Measurements from ENCODE around the gene PEAR1.

Gene PEAR1

DNA sequence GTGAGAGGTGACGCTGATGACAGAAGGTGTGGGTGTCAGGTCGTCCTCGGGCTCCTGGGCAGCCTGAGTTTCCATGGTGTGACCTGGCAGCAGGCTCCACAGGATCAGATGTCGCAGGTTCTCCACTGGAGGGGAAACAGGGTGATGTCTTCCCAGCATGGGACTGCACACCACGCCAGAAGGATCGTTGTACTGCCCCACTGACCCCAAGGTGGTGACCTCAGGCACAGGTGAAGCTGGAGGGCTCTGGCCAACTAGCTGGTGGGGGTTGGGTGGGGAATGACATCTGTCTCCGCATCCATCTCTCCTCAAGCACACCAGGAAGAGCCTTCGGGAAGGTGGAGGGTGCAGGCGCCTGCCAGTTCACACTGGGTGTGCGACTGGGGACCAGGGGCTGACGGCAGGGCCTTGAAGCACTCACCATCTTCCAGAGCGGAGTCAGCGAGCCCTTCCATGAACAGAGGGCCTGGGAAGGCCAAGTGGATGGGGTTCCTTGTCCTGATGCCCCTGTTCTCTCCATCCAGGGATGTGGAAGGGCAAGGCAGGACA, 46.3 kb downstream of the PEAR1 start:
- no peak for DNase-seq (ENCODE audit: low read depth)

DNA sequence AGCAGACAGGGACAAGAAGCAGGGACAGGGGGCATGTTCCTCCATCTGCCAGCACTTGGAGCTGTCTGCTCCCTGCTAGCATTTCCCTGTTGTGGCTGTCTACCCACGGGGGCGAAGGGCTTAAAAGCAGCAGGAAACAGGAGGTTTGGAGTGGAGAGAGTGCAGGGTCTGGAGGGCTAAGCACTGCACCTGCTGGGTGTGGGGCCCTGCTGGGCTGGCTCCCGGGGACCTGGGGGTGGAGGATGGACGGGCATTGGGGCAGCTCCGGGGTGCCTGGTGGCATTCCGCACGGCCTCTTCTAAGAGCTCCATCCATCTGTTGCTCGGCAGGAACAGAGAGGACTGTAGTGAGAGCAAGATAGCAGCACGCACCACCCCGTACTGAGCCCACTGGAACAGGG, 48.2 kb downstream of the PEAR1 start:
- no peak for DNase-seq (ENCODE audit: low read depth)

DNA sequence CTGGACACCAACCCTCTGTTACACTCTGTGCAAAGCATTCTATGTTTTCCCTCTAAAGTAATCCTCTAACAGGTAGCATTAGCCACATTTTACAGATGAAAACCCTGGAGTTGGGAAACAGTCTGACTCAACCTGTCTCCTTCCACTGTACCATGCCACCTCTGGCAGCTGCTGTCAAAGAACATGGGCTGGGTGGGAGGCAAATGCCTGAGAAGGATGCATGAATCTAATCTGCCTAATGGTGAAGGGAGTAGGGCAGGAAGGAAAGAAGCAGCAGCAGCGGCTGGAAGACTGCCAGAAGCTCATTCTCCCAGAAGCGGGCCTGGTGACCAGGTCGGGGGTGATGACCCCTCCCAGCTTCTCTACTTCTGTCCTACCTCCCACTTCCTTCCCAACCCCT, 48.7 kb downstream of the PEAR1 start:
- DNase-seq (ENCODE audit: low read depth) = no peak

DNA sequence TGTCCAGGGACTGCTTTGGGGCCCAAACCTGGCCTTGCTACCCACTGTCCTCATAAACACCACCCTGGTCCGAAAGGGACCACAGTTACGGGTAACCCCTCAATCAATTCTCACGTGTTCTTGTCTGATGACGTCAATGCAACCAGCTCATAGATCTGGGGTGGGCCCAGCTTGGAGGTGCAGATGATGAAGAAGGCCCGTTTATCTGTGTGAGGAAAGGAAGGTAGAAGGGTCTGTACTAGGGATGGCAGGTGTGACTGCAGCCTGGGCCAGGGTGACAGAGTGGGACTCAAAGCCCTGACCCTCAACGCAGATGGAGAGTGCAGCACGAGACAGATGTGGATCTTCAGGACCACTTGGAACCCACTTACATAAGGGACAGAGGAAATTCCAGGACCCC, 49.1 kb downstream of the PEAR1 start:
- DNase-seq (ENCODE audit: low read depth) = no peak

DNA sequence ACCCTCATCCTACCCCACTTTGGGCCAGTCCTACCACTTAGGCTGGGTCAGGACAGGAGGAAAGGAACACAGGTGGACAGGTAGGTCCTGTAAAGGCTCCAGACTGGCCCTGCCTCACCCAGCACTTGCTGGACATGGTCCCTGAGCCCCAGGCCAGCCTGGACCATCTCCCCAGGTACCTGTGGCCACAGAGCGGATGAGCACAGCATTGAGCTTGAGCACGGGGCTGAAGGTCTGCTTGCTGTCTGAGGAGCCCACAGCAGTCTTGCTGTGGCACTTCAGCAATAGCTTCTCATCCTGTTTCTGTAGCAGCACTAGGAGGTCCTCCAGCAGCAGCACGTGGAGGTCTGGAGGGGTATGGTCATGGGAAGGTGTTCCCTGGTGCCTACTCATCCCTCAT, 50.2 kb downstream of the PEAR1 start:
- DNase-seq (ENCODE audit: low read depth) = no peak

DNA sequence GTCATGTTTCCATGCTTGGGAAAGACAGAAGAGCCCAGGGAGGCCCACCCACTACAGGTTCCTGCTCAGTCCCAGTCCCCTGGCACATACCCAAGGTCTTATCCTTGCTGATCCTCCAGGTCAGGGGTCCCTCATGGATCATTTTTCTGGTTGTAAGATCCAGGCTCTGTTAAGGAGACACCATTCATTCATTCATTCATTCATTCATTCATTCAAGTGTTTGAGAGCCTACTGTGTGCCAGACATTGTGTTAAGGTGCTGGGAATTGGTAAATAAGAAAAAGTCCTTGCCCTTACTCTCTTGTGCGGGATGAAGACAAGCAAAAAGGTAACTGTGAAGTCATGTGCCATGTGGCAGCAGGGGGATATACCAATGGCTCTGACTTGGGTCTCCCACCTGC, 50.8 kb downstream of the PEAR1 start:
- no peak for DNase-seq (ENCODE audit: low read depth)

DNA sequence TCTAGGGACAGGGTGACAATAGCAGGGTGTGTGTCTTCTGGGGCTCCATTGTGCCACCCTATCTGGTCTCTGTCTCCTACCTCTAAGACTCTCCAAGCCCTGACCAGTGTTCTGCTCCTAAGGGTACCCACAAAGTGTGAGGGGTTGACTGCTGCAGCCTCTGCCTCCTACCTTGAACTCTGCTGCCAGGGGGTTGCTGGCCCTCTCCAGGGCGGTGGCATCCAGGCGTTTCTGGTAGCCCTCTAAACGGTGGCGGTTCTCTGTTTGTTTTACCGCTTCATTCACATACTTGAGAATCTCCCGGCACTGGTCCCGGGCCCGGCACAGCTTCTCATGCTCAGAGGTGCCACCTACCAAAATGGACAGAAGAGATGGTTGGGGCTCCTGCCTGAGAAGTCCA, 51.3 kb downstream of the PEAR1 start:
- DNase-seq (ENCODE audit: low read depth) = no peak

DNA sequence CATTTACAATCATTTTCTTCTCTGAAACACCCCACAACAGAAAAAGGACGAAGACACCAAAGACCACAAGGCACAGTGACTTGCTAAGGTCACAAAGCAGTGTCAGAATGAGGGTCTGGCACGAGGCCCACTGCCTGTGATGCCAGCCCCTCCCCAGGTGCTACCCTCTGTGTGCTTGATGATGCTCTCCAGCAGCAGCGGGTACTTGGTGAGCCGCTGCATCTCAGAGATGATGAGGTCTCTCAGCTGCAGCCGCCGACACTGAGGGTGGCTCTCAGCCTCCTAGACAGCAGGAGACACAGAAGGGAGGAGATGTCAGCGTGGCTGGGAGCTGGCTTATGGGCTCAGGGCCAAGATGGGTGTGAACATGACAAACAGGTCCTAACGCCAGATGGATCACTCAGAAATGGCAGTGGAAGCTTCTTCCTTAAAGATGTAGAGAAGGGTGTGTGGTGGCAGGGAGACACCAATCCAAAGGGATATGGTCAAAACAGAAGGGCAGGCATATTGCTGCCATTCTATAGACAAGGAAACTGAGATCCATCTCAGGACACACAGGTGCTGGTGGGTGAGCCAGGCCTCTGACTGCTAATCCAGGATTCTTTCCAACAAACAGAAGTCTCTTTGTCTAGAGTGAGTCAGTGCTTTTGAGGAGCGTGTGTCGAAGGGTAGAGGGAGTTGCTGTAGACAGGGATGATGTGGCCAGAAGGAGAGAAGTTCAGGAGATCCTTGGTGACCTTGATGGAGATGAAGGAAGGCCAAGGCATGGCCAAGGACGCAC, 52.6 kb downstream of the PEAR1 start:
- no peak for DNase-seq (ENCODE audit: low read depth)

DNA sequence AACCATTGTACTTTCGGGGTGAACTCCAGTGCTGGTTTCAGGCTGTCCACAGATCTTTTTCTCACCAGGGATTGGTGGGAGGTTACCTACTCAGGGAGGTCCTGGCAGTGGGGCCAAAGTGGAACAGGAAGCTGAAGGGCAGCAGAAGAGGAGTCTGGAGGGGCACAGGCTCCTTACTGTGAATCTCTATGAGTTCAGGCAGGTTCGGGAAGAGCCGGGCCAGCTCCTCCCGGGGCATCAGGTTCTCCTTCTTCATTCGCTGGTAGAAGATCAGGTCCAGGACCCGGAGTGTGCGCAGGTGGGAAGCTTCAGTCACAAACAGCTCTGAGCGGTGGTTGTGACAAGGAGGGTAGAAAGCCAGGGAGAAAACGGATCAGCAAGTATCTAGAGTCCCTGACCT, 53.6 kb downstream of the PEAR1 start:
- no peak for DNase-seq (ENCODE audit: low read depth)

DNA sequence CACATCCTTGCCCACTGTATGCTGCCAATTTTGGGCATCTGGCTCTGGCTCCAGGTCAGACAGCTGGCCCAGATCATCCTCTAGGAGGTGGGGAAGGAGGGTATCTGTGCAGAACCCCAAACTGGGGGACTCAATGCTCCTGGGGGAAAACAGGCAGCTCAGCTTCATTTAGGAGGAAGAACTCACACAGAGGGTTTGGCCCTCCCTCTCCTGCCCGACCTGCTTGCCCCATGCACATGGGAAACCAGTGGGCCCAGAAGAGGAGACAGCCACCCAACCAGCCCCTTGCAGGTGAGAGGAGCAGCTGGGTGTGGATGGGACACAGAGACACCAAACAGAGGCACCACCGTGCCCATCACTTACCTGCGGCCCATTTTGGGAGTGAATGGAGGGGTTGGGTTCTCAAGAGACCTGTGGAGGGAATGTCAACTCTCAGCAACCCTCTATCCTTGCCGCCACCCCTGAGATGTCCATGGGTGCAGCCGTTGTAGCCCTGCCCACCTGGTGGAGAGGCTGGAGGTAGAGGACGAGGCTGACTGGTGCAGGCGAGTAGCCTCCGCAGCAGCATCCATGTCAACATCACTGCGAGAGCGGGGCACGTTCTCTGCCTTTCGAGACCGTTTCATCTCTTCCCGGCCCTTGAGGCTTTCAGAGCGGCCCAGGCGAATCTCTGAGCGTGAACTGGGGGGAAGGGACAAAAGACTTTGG, 54.5 kb downstream of the PEAR1 start:
- DNase-seq (ENCODE audit: low read depth) = no peak

DNA sequence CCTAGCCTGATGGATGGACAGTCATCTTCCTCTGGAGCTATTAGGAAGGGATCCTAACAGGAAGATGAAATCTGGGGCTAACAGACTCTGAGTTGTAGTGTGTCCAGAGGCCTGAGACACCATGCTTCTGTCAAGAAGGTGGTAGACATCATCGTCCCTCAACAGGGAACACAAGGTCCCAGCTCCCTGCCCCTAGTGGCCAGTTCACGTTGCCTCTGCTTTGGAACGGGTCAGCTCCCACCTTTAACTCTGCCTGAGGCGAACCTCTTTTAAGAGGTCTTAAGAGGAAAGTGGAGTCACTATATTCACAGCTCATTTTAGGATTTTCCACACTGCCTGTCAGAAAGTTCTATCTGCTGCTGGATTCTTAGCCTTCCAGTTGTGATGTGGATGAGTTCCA, 55.2 kb downstream of the PEAR1 start:
- no peak for DNase-seq (ENCODE audit: low read depth)

DNA sequence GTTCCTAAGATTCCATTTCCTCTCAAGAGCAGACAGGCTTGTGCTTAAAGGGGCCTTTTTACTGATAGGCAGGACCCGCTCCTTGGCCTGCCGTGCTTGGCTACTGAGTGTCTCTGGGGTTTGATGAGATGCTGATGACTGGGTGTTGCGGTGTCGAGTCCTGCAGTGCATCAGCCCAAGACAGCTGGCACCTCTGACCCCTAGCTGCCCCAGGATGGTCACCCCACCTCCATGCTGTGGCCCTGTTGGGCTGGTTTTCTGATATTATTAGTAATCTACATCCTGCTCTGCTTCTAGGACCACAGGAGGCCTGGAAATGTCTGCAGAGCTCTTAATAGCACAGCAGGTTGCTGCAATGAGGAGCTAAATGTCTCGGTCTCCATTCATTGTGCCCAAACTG, 55.6 kb downstream of the PEAR1 start:
- DNase-seq (ENCODE audit: low read depth) = no peak

DNA sequence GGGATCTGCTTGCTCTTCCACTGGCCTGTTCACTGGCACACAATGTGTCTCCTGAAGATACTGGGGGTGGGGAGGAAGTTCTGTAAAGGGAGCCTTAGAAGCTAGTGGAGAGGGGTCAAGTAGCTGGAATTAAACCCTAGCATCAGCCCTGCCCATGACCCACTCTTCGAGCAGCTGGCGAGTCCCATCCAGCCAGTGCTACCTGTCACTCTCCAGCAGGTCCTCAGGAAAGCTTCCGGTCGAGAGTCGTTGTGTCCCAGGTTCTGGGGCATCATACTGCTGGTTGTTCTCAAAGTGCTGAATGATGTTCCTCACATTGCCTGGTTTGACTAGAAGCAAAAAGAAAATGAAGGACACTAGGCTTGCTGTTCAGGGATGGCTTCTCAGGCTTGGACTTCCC, 57.9 kb downstream of the PEAR1 start:
- no peak for DNase-seq (ENCODE audit: low read depth)

DNA sequence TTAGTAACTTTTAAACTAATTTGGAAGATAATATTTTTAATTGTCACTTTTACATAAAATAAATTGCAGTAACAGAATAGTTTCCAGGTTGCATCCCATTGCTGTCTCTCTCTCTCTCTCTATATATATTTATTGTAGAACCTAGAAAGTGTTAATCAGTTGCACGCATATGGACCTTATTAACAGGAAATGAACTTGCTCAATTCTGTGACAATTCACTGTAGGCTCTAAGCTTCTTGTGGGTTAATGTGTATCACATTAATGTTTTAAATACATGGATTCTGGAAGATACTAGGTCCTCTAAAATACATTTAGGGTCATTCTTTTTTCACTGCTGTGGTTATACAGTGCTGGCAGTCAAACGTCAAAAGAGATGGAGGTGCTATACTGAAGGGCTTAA, 60.1 kb downstream of the PEAR1 start:
- DNase-seq (ENCODE audit: low read depth) = no peak

DNA sequence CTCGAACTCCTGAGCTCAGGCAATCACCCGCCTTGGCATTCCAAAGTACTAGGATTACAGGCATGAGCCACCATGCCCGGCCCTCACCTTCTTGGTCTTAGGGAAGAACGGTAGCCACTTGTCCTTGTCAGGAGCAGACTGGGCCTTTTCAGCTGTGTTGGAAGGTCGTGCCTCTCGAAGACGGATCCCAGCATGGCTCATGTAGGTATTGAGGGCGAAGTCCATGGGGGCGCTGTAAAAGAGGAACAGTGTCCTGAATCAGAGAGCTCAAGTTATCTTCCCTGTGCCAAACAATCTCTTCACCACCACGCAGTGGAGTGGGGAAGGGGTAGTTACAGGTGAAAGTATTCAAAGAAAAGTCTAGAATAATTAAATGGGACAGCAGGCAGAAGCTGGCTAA, 62.8 kb downstream of the PEAR1 start:
- no peak for DNase-seq (ENCODE audit: low read depth)

DNA sequence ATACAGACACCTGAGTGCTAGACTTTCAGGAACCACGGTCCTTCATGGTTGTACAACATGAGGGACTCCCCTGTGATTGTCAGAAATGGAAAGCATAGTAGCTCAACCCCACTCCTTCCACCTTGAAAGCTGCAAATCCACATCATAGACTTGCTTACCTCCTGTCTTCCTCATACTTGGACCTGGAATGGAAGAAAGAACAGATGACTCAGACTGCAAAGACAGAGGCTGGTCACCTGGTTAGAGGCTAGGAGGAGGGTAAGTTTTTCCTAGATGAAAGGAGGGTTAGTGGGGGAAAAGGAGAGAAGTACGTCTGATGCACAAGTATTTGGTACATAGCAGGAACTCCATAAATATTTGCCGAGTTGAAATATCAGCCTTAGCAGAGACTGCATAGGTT, 64.1 kb downstream of the PEAR1 start:
- DNase-seq (ENCODE audit: low read depth) = no peak

DNA sequence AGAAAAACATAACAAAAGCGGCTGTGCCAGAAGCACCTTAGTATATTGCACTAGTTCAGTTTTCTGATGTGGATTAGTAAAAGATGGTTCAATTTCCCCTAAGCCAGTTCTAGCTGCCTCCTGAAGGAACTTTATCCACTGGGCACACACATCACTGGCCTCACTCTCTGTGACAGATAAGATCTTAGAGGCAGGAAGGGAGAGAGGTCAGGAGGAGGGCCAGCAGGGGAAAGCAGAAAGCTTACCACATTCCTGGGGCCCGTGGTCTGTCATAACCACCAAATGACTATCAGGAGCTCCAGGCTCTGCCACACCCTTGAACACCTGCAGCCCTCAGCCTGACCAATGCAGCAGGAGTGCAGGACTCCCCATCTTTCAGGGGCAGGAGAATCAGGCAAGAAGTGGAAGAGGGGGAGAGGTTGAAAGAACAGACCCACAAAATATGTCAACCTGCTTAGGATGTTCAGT, 64.8 kb downstream of the PEAR1 start:
- no peak for DNase-seq (ENCODE audit: low read depth)

DNA sequence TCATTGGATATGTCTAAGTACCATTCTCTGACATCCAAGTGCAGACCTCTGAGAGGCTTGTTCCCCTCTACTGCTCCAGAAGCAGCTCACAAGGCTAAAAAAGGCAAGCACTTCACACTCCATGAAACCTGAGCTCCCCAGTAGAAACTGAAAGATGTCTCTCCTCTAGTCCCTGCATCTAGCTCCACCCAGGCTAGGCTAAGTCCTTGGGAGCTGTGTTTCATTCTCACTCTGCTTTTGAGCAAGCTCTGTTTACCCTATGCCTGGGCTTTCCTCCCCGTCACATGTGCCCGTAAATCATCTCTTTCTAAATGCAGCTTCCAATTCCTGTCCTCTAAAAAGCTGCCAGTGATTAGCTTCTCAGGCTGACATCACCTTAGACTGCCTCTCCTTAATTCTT, 65.9 kb downstream of the PEAR1 start:
- no peak for DNase-seq (ENCODE audit: low read depth)

DNA sequence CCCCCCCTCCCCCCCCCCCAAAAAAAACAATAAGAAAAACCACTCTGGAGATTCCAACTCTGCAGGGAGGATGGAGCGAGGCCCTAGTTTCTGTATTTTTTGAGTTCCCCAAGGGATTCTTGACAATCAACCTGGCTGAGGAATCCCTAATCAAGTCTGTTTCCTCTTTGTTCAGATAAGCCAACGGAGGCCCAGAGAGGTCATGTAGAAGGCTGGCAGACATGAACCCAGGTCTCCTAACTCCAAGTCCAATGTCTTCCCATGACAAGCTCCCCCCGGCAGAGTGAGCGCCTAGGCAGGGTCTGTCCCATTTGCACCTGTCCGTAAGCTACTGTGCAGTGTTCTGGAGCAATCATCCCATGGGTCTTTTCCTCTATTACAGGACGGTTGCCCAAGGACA, 66.4 kb downstream of the PEAR1 start:
- no peak for DNase-seq (ENCODE audit: low read depth)

DNA sequence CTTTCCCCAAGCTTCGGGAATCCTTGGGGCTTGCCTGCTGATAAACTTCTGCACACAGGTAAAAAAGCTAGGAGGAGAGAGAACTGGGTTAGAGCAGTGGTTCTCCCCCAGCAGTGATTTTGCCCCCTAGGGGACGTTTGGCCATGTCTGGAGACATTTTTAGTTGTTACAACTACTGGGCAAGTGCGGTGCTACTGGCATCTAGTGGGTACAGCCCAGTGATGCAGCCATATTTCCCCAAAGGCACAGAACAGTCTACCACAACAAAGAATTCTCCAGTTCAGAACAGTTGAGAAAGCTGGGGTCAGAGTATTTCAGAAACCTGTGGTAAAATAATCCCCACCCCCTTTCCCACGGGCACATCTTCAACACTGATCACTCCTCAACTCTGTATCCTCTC, 68.2 kb downstream of the PEAR1 start:
- DNase-seq (ENCODE audit: low read depth) = no peak

DNA sequence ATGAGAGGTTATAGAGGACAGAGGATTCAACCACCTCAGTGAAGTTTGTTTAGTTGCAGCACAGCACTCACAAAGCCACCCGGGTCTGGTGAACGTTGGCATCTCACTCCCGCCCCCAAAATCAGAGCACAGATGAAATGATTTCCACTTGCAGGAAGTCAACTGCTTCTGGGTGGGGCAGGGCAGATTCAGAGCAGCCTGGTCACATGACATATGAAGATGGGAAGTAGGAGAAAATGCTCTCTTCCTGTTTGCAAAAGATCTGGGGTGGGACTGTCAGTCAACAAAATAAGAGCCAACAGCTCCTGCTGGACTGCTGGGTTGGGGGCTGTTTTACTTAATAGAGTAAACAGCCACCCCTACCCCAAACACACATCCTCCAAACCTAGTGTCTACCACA, 70.1 kb downstream of the PEAR1 start:
- DNase-seq (ENCODE audit: low read depth) = peak; percentile 8

DNA sequence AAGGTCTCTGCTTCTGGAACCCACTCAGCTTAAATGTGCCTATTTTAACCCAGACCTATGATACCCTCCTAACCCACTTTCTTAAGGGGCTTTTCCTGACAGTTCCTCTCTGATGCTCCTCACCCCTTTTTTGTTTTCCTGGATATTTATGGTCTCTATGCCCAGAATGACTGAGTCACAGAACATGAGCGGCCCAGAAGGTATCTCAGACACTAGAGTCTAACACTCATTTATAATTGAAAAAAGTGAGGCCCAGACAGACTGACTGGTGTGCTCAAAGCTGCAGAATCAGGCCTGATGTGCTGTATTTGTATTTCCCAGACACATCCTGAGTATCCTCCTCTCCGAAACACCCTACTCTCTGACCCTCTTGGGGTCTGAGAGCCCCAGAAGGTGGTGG, 70.9 kb downstream of the PEAR1 start:
- no peak for DNase-seq (ENCODE audit: low read depth)
